Mesodermal cell (in vitro differentiated cells): Measurements from ENCODE around the gene MTMR6.

Experiments
- H3K27ac ChIP-seq: 2 replicates; pipeline ENCODE4 v1.7.0; 2013; ENCODE audit warnings: mild to moderate bottlenecking, low read depth, low read length, moderate library complexity; ENCODE audit not compliant: severe bottlenecking
- H3K36me3 ChIP-seq: 2 replicates; pipeline ENCODE4 v1.7.1; 2013; ENCODE audit warnings: mild to moderate bottlenecking, low read length, moderate library complexity; ENCODE audit not compliant: control insufficient read depth, insufficient read depth
- H3K4me1 ChIP-seq: one replicate; pipeline ENCODE4 v1.7.1; 2013; ENCODE audit warnings: mild to moderate bottlenecking, low read length; ENCODE audit not compliant: insufficient read depth, control insufficient read depth, poor library complexity, severe bottlenecking
- H3K4me3 ChIP-seq: 2 replicates; pipeline ENCODE4 v1.7.0; 2013; ENCODE audit warnings: low read length, control low read depth, mild to moderate bottlenecking; ENCODE audit not compliant: insufficient read depth, poor library complexity, severe bottlenecking; ENCODE audit errors: extremely low read depth
- H3K9me3 ChIP-seq: 2 replicates; pipeline ENCODE4 v1.7.1; 2013; ENCODE audit warnings: mild to moderate bottlenecking, low read length, moderate library complexity; ENCODE audit not compliant: control insufficient read depth
- WGBS, 2 experiments: methylation state at CpG; one replicate each; pipeline ENCODE4 v1.1.5; 2013; ENCODE audit warnings: missing lambda C conversion rate in 2 of 2; ENCODE audit not compliant: insufficient coverage in 2 of 2; 5-methylcytosine and 5-hydroxymethylcytosine counted together

MTMR6 gene

GRCh38 chr13:25301347-25302113, 14.2 kb upstream of the MTMR6 start, which contains the start of gene NUP58:
Gene NUP58, plus strand, starts transcription at chr13:25301625. Its CDS starts 149 bp downstream, at chr13:25301774.
- 2% methylated on average over 47 to 56 of the region's 64 CpGs for WGBS, 2 experiments
- Histone ChIP-seq H3K27ac (peak within 1 kb of the TSS; percentile 85), H3K36me3 (peaks cover 26% of the 10 kb centered on the region), H3K4me1 (peaks cover 8% of the 10 kb centered on the region), H3K9me3 (no peaks in the 10 kb centered on the region), H3K4me3 (peak within 1 kb of the TSS; percentile 84)

- H3K4me3 ChIP-seq, result peak overlapping the region; percentile 84
- peaks cover 8% of the 10 kb centered on the region for H3K4me1 ChIP-seq
- H3K9me3 ChIP-seq, result no peaks in the 10 kb centered on the region
- WGBS, 2 experiments, result 94 to 96% methylated on average over 27 to 30 of the region's 33 CpGs
- H3K36me3 ChIP-seq, result peaks cover 25% of the 10 kb centered on the region
- H3K27ac ChIP-seq, result peak overlapping the region; percentile 52
Observed at GRCh38 chr13:25300861-25301346, 13.6 kb upstream of the MTMR6 start.

GRCh38 chr13:25295701-25296100, 8.4 kb upstream of the MTMR6 start:
- Histone ChIP-seq H3K9me3 (no peaks in the 10 kb centered on the region), H3K27ac (no peak overlapping the region), H3K36me3 (no peaks in the 10 kb centered on the region), H3K4me1 (no peaks in the 10 kb centered on the region), H3K4me3 (no peak overlapping the region)
- 78 to 86% methylated on average over 1 to 3 of the region's 3 CpGs for WGBS, 2 experiments

DNA sequence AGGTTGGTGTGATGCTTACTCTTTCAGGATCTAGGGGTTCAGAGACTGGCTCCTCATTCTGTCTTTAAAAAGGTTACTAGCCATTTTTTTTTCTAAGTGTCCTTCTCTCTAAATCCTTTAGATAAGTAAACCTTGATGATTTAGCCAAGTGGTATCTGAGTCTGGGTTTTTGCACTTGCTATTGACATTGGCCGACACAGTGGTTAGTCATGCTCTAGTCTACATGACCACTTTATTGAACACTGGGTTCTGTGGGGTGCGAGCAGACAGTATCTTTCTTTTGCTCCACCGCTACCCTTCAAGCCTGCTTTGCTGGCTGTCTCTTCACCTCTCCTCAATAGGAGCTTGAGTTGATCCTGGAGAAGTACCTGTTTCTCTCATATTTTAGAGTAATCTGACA, 7.9 kb upstream of the MTMR6 start:
- Histone ChIP-seq H3K4me3 (no peak overlapping the region), H3K4me1 (no peaks in the 10 kb centered on the region), H3K27ac (no peak overlapping the region), H3K9me3 (no peaks in the 10 kb centered on the region), H3K36me3 (no peaks in the 10 kb centered on the region)
- 100% methylated on average over 1 of the region's 3 CpGs for WGBS, 2 experiments

- no peaks in the 10 kb centered on the region for H3K36me3 ChIP-seq
- WGBS, 2 experiments, result 57 to 89% methylated on average over 1 of the region's 1 CpG
- no peak overlapping the region for H3K27ac ChIP-seq
- H3K9me3 ChIP-seq, result no peaks in the 10 kb centered on the region
- H3K4me1 ChIP-seq, result no peaks in the 10 kb centered on the region
- H3K4me3 ChIP-seq, result no peak overlapping the region
Observed at GRCh38 chr13:25292301-25292700, 5.0 kb upstream of the MTMR6 start.

DNA sequence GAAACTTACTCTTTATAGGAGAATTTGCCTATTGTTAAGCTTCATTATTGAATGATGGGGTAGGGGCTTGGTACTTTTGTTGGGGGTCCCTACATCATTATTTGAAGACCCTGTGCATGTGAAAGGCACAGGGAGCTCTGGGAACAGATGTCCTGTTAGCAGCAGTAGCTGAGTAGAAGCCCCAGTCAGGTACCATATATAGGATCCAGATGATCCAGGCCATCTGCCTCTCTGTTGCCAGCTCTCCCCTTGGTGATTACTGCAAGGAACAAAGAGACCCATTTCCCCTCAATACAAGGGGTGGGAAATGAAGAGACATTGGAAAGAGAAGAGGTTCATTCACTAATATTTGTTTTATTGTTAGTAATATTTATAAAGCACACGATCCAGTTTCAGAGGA, 4.4 kb upstream of the MTMR6 start:
- Histone ChIP-seq H3K4me3 (no peak overlapping the region), H3K36me3 (no peaks in the 10 kb centered on the region), H3K27ac (no peak overlapping the region), H3K4me1 (no peaks in the 10 kb centered on the region), H3K9me3 (no peaks in the 10 kb centered on the region)
- WGBS, 2 experiments, result no CpG with 5 or more reads among the region's 1 CpG

GRCh38 chr13:25288966-25289365, 1.7 kb upstream of the MTMR6 start:
- H3K27ac ChIP-seq, result no peak overlapping the region
- no peak overlapping the region for H3K4me3 ChIP-seq
- no peaks in the 10 kb centered on the region for H3K36me3 ChIP-seq
- WGBS, 2 experiments, result no CpG with 5 or more reads among the region's 2 CpGs
- peaks cover 5% of the 10 kb centered on the region for H3K4me1 ChIP-seq
- no peaks in the 10 kb centered on the region for H3K9me3 ChIP-seq

DNA sequence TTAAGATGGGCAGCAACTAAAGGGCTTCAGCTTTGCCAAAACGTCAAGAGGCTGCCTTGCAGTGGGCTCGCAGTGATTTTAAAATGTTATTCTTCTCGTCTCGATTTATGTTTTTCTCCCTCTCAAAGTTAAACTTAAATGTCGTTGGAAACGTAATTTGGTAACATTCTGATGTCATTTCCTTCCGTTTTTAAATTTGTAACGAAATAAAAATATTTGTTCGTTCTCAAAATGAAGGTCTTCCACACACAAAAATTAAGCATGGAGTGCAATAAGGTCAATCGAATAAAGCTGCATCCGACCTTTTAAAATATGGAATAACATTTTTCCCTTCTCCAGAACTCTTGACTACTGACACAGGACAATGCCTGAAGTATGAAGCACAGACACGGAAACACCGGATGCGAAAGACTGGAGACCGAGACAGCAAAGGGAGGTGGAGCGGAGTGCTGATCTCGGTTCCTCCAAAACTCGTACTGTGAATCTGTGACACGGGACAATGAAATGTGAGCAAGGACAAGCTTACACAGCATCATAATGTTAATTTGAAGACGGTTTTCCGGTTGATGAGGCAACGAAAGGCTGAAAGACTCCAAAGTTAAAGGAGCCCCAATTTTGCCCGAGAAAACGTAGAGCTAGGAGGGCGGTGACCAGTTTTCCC, 850 bp downstream of the MTMR6 start:
- no peaks in the 10 kb centered on the region for H3K9me3 ChIP-seq
- peak overlapping the region; percentile 99 for H3K4me3 ChIP-seq
- H3K27ac ChIP-seq, result peak overlapping the region; percentile 78
- 15 to 21% methylated on average over 14 to 18 of the region's 25 CpGs for WGBS, 2 experiments
- H3K4me1 ChIP-seq, result peaks cover 5% of the 10 kb centered on the region
- peaks cover 4% of the 10 kb centered on the region for H3K36me3 ChIP-seq

GRCh38 chr13:25281935-25282332, 5.4 kb downstream of the MTMR6 start:
- H3K9me3 ChIP-seq, result no peaks in the 10 kb centered on the region
- H3K27ac ChIP-seq, result no peak overlapping the region
- no peak overlapping the region for H3K4me3 ChIP-seq
- WGBS, 2 experiments, result 92 to 100% methylated on average over 1 of the region's 1 CpG
- H3K36me3 ChIP-seq, result peaks cover 4% of the 10 kb centered on the region
- peaks cover 5% of the 10 kb centered on the region for H3K4me1 ChIP-seq

GRCh38 chr13:25281193-25281934, 5.9 kb downstream of the MTMR6 start:
- 70 to 100% methylated on average over 2 to 4 of the region's 4 CpGs for WGBS, 2 experiments
- H3K27ac ChIP-seq, result no peak overlapping the region
- H3K4me1 ChIP-seq, result peaks cover 5% of the 10 kb centered on the region
- H3K4me3 ChIP-seq, result no peak overlapping the region
- peaks cover 4% of the 10 kb centered on the region for H3K36me3 ChIP-seq
- H3K9me3 ChIP-seq, result no peaks in the 10 kb centered on the region
